ENCODE data around the gene NYNRIN.
"Not testable (repeated sequence)": the region's sequence is repeated elsewhere in the genome, so short reads cannot be mapped to it uniquely, and the experiment has no call there.

NYNRIN gene

GRCh38 chr14:24378981-24379906 lies 19.6 kb upstream of the NYNRIN start:
- Histone ChIP-seq H3K9ac (ENCODE audit: low read depth, low read length) (no peak overlapping the region), H3K9me3 (ENCODE audit: control insufficient read depth, insufficient read depth, low read length) (no peaks in the 10 kb centered on the region), H3K4me1 (ENCODE audit: insufficient read depth, low read length) (peaks cover 29% of the 10 kb centered on the region), H3K36me3 (ENCODE audit: insufficient read depth, low read length) (no peaks in the 10 kb centered on the region)

GRCh38 chr14:24379907-24380730 lies 18.7 kb upstream of the NYNRIN start:
- H3K9me3 ChIP-seq (ENCODE audit: control insufficient read depth, insufficient read depth, low read length) = no peaks in the 10 kb centered on the region
- peaks cover 29% of the 10 kb centered on the region for H3K4me1 ChIP-seq (ENCODE audit: insufficient read depth, low read length)
- no peaks in the 10 kb centered on the region for H3K36me3 ChIP-seq (ENCODE audit: insufficient read depth, low read length)
- no peak overlapping the region for H3K9ac ChIP-seq (ENCODE audit: low read depth, low read length)

- H3K9me3 ChIP-seq (ENCODE audit: control insufficient read depth, insufficient read depth, low read length) = no peaks in the 10 kb centered on the region
- no peaks in the 10 kb centered on the region for H3K36me3 ChIP-seq (ENCODE audit: insufficient read depth, low read length)
- peaks cover 29% of the 10 kb centered on the region for H3K4me1 ChIP-seq (ENCODE audit: insufficient read depth, low read length)
- H3K9ac ChIP-seq (ENCODE audit: low read depth, low read length) = no peak overlapping the region
These were observed 17.3 kb upstream of the NYNRIN start for GRCh38 chr14:24381363-24382063.

GRCh38 chr14:24382064-24382371 lies 16.8 kb upstream of the NYNRIN start:
- H3K4me1 ChIP-seq (ENCODE audit: insufficient read depth, low read length) = peaks cover 25% of the 10 kb centered on the region
- no peaks in the 10 kb centered on the region for H3K9me3 ChIP-seq (ENCODE audit: control insufficient read depth, insufficient read depth, low read length)
- H3K9ac ChIP-seq (ENCODE audit: low read depth, low read length) = no peak overlapping the region
- H3K36me3 ChIP-seq (ENCODE audit: insufficient read depth, low read length) = no peaks in the 10 kb centered on the region

- no peak overlapping the region for H3K9ac ChIP-seq (ENCODE audit: low read depth, low read length)
These were observed 14.6 kb upstream of the NYNRIN start for GRCh38 chr14:24384169-24384568.

GRCh38 chr14:24385524-24385923 lies 13.3 kb upstream of the NYNRIN start:
- no peaks in the 10 kb centered on the region for H3K36me3 ChIP-seq (ENCODE audit: insufficient read depth, low read length)
- H3K9ac ChIP-seq (ENCODE audit: low read depth, low read length) = no peak overlapping the region
- no peaks in the 10 kb centered on the region for H3K9me3 ChIP-seq (ENCODE audit: control insufficient read depth, insufficient read depth, low read length)
- H3K4me1 ChIP-seq (ENCODE audit: insufficient read depth, low read length) = peaks cover 24% of the 10 kb centered on the region

More at GRCh38 chr14:24384169-24384568, 14.6 kb upstream of the NYNRIN start:
- H3K4me1 ChIP-seq (ENCODE audit: insufficient read depth, low read length) = peaks cover 27% of the 10 kb centered on the region
- no peaks in the 10 kb centered on the region for H3K9me3 ChIP-seq (ENCODE audit: control insufficient read depth, insufficient read depth, low read length)
- no peaks in the 10 kb centered on the region for H3K36me3 ChIP-seq (ENCODE audit: insufficient read depth, low read length)

GRCh38 chr14:24387009-24387345 lies 11.8 kb upstream of the NYNRIN start:
- Histone ChIP-seq H3K9me3 (ENCODE audit: control insufficient read depth, insufficient read depth, low read length) (no peaks in the 10 kb centered on the region), H3K9ac (ENCODE audit: low read depth, low read length) (no peak overlapping the region), H3K36me3 (ENCODE audit: insufficient read depth, low read length) (no peaks in the 10 kb centered on the region), H3K4me1 (ENCODE audit: insufficient read depth, low read length) (peaks cover 11% of the 10 kb centered on the region; the same call in 1 of the 2 replicates)

GRCh38 chr14:24387579-24387978 lies 11.2 kb upstream of the NYNRIN start:
- not testable (repeated sequence) for H3K9ac ChIP-seq (ENCODE audit: low read depth, low read length); H3K9me3 ChIP-seq (ENCODE audit: control insufficient read depth, insufficient read depth, low read length); H3K36me3 ChIP-seq (ENCODE audit: insufficient read depth, low read length)
- peaks cover 14% of the 10 kb centered on the region; the same call in 1 of the 2 replicates for H3K4me1 ChIP-seq (ENCODE audit: insufficient read depth, low read length)

GRCh38 chr14:24388474-24389179 lies 10.2 kb upstream of the NYNRIN start:
- Histone ChIP-seq H3K9me3 (ENCODE audit: control insufficient read depth, insufficient read depth, low read length) (no peaks in the 10 kb centered on the region), H3K4me1 (ENCODE audit: insufficient read depth, low read length) (peaks cover 18% of the 10 kb centered on the region; the same call in 1 of the 2 replicates), H3K9ac (ENCODE audit: low read depth, low read length) (no peak overlapping the region), H3K36me3 (ENCODE audit: insufficient read depth, low read length) (no peaks in the 10 kb centered on the region)

- Histone ChIP-seq H3K9ac (ENCODE audit: low read depth, low read length) (no peak overlapping the region), H3K36me3 (ENCODE audit: insufficient read depth, low read length) (no peaks in the 10 kb centered on the region), H3K4me1 (ENCODE audit: insufficient read depth, low read length) (peaks cover 18% of the 10 kb centered on the region; the same call in 1 of the 2 replicates), H3K9me3 (ENCODE audit: control insufficient read depth, insufficient read depth, low read length) (no peaks in the 10 kb centered on the region)
These were observed 9.5 kb upstream of the NYNRIN start for GRCh38 chr14:24389226-24389848.

- Histone ChIP-seq H3K9me3 (ENCODE audit: control insufficient read depth, insufficient read depth, low read length) (no peaks in the 10 kb centered on the region), H3K9ac (ENCODE audit: low read depth, low read length) (no peak overlapping the region), H3K36me3 (ENCODE audit: insufficient read depth, low read length) (no peaks in the 10 kb centered on the region), H3K4me1 (ENCODE audit: insufficient read depth, low read length) (peaks cover 18% of the 10 kb centered on the region; the same call in 1 of the 2 replicates)
These were observed 7.9 kb upstream of the NYNRIN start for GRCh38 chr14:24390701-24391468.

- H3K9ac ChIP-seq (ENCODE audit: low read depth, low read length) = no peak overlapping the region
- H3K9me3 ChIP-seq (ENCODE audit: control insufficient read depth, insufficient read depth, low read length) = no peaks in the 10 kb centered on the region
- H3K36me3 ChIP-seq (ENCODE audit: insufficient read depth, low read length) = no peaks in the 10 kb centered on the region
- H3K4me1 ChIP-seq (ENCODE audit: insufficient read depth, low read length) = peaks cover 18% of the 10 kb centered on the region; the same call in 1 of the 2 replicates
These were observed 6.3 kb upstream of the NYNRIN start for GRCh38 chr14:24392325-24393091.

Measured in ES-I3 (cell line).